Panc1 (cell line): Measurements from ENCODE around the gene PTTG2. TPM values are rescaled to one million over a fixed set of nuclear protein-coding genes. Genes with fewer than 3 reads are reported as not detected.

Experiments used
- ATAC-seq: fragments of 200-7000 bp; cut with Tn5 transposase; 2 replicates; pipeline ENCODE4 v1.9.1; 2020; ENCODE audit warnings: mild to moderate bottlenecking, moderate library complexity
- BruUV-seq: library from RNA; stranded (reverse); fragments of 400-500 nt; replicated peaks from 2 replicates; lab custom pipeline; 2021; lab: Mats Ljungman, UMichigan
- CTCF ChIA-PET: fragments of 300-600 bp; sonication (Branson Sonifier 250); formaldehyde crosslinking; loops from one replicate; lab custom pipeline; 2022; ENCODE audit warnings: antibody characterized with exemption; lab: Charles Lee
- POLR2A ChIA-PET: fragments of 300-600 bp; sonication (Branson Sonifier 250); formaldehyde crosslinking; loops from one replicate; lab custom pipeline; 2022; ENCODE audit warnings: antibody characterized with exemption; lab: Charles Lee
- DNase-seq: peaks from one replicate; pipeline ENCODE4 v3.0.0-alpha.2; 2010; ENCODE audit warnings: low read depth, low spot score
- H3K27ac ChIP-seq: 2 replicates; pipeline ENCODE4 v1.5.1; 2011; ENCODE audit warnings: mild to moderate bottlenecking, low read length, inconsistent platforms
- H3K27me3 ChIP-seq: fragments of 200-500 bp; sonication (Bioruptor generic); 2 replicates; pipeline ENCODE4 v1.6.0; 2014; ENCODE audit warnings: low read length, inconsistent platforms; ENCODE audit not compliant: control insufficient read depth, insufficient read depth
- H3K36me3 ChIP-seq: fragments of 200-500 bp; sonication (Bioruptor generic); 2 replicates; pipeline ENCODE4 v1.5.1; 2014; ENCODE audit warnings: inconsistent platforms, mild to moderate bottlenecking, low read length, moderate library complexity; ENCODE audit not compliant: control insufficient read depth, insufficient read depth
- H3K4me1 ChIP-seq: 2 replicates; pipeline ENCODE4 v1.5.1; 2011; ENCODE audit warnings: inconsistent platforms, mild to moderate bottlenecking, low read length, moderate library complexity; ENCODE audit not compliant: control insufficient read depth, insufficient read depth
- H3K4me3 ChIP-seq, 2 experiments: 2 replicates each; pipeline ENCODE4 v1.5.1; 2011 to 2012; ENCODE audit warnings: low read depth in 2 of 2, low read length in 2 of 2, mild to moderate bottlenecking in 2 of 2, inconsistent platforms in 1 of 2, moderate library complexity in 1 of 2
- H3K9me3 ChIP-seq: fragments of 200-500 bp; sonication (Bioruptor generic); 2 replicates; pipeline ENCODE4 v1.5.1; 2014; ENCODE audit warnings: low read depth, mild to moderate bottlenecking, inconsistent platforms, low read length, moderate library complexity; ENCODE audit not compliant: control insufficient read depth, insufficient read depth
- POLR2AphosphoS5 ChIP-seq: IDR thresholded peaks from 2 replicates; pipeline ENCODE4 v1.6.1; 2012; ENCODE audit warnings: mild to moderate bottlenecking, low read depth, low read length, moderate library complexity
- REST ChIP-seq, 2 experiments: IDR thresholded peaks; 2 replicates each; pipeline ENCODE4 v1.6.1; 2011 to 2012; ENCODE audit warnings: low read depth in 2 of 2, control low read depth in 1 of 2, low read length in 1 of 2, mild to moderate bottlenecking in 1 of 2, moderate library complexity in 1 of 2; ENCODE audit not compliant: insufficient read depth in 1 of 2
- SIN3A ChIP-seq: IDR thresholded peaks from 2 replicates; pipeline ENCODE4 v1.6.1; 2012; ENCODE audit warnings: low read depth, mild to moderate bottlenecking, low read length, moderate library complexity, borderline replicate concordance; ENCODE audit not compliant: insufficient read depth
- TCF7L2 ChIP-seq: IDR thresholded peaks from 2 replicates; pipeline ENCODE4 v1.6.1; 2011; ENCODE audit warnings: mild to moderate bottlenecking, low read depth, low read length, inconsistent platforms
- in situ Hi-C: cut with HindIII; loops from 2 replicates; pipeline ENCODE4 v1.10.0; 2016; ENCODE audit warnings: low sequenced_read_pairs, low pct_unique_long_range_greater_than_20kb
- intact Hi-C: fragments of 100-400 bp; cut with micrococcal nuclease; formaldehyde crosslinking; loops from one replicate; pipeline ENCODE4 v1.10.0; 2022; ENCODE audit not compliant: unreplicated experiment
- total RNA-seq: library from RNA; stranded (reverse); gene quantifications from one replicate; pipeline ENCODE4 v1.2.1, GENCODE V29; 2021; ENCODE audit not compliant: unreplicated experiment
- TF ChIP-seq, protein P1 (sequence below): fragments of 450-650 bp; IDR thresholded peaks from 2 replicates; pipeline ENCODE4 v1.5.1; 2017; ENCODE audit warnings: mild to moderate bottlenecking

The PTTG2 gene
- total RNA-seq, 1 experiment from 2014 or later: not detected

GRCh38 chr4:37948542-37948941 lies 11.7 kb upstream of the PTTG2 start:
- H3K9me3 ChIP-seq: no peaks in the 10 kb centered on the region
- DNase-seq (no peak), ATAC-seq (no peak)
- no peak overlapping the region for H3K27ac ChIP-seq
- BruUV-seq: no TSS peak
- CTCF ChIA-PET: no interaction called here
- in situ Hi-C loops: no loop called here
- TF ChIP-seq TCF7L2: no peak
- TF ChIP-seq, protein P1, sequence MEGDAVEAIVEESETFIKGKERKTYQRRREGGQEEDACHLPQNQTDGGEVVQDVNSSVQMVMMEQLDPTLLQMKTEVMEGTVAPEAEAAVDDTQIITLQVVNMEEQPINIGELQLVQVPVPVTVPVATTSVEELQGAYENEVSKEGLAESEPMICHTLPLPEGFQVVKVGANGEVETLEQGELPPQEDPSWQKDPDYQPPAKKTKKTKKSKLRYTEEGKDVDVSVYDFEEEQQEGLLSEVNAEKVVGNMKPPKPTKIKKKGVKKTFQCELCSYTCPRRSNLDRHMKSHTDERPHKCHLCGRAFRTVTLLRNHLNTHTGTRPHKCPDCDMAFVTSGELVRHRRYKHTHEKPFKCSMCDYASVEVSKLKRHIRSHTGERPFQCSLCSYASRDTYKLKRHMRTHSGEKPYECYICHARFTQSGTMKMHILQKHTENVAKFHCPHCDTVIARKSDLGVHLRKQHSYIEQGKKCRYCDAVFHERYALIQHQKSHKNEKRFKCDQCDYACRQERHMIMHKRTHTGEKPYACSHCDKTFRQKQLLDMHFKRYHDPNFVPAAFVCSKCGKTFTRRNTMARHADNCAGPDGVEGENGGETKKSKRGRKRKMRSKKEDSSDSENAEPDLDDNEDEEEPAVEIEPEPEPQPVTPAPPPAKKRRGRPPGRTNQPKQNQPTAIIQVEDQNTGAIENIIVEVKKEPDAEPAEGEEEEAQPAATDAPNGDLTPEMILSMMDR: no peak
- TF ChIP-seq POLR2AphosphoS5: no peak
- no peak for TF ChIP-seq SIN3A
- no peak for TF ChIP-seq REST (IDR thresholded peaks at IDR 0.05; ENCODE audit: insufficient read depth in 1 of 2, low read depth in 2 of 2, low read length in 1 of 2)
- no peak overlapping the region for H3K4me3 ChIP-seq
- H3K4me1 ChIP-seq: no peaks in the 10 kb centered on the region
- H3K36me3 ChIP-seq: no peaks in the 10 kb centered on the region
- POLR2A ChIA-PET: interaction anchor here (0.5 kb wide), 1 partner anchor 58 kb away, joined by 3 read pairs; the partner anchor contains the start of gene TBC1D1
- intact Hi-C loops: no loop called here
- H3K27me3 ChIP-seq: peaks cover 6% of the 10 kb centered on the region

- BruUV-seq: no TSS peak
- Histone ChIP-seq H3K4me3 (no peak overlapping the region), H3K36me3 (no peaks in the 10 kb centered on the region), H3K27me3 (peaks cover 6% of the 10 kb centered on the region), H3K9me3 (no peaks in the 10 kb centered on the region), H3K4me1 (no peaks in the 10 kb centered on the region), H3K27ac (no peak overlapping the region)
- intact Hi-C loops (no loop called here), in situ Hi-C loops (no loop called here)
- TF ChIP-seq, protein P1: no peak
- TF ChIP-seq POLR2AphosphoS5 (no peak), SIN3A (no peak), REST (IDR thresholded peaks at IDR 0.05; ENCODE audit: insufficient read depth in 1 of 2, low read depth in 2 of 2, low read length in 1 of 2) (no peak), TCF7L2 (no peak)
- ChIA-PET CTCF (no interaction called here), POLR2A (no interaction called here)
- DNase-seq: no peak
- ATAC-seq: no peak
Measured at GRCh38 chr4:37949636-37950426, 10.4 kb upstream of the PTTG2 start.
